HepG2 (cell line): ENCODE results near the gene OPRL1. TPM values are rescaled to one million over a fixed set of nuclear protein-coding genes. Genes with fewer than 3 reads are reported as not detected.

Source experiments
- GABPB1 ChIP-seq: IDR thresholded peaks from 2 replicates; pipeline ENCODE4 v1.6.1; 2016; ENCODE audit warnings: mild to moderate bottlenecking, missing genetic modification reagents, moderate library complexity, missing compliant biosample characterization
- ONECUT2 ChIP-seq: sonication (generic); formaldehyde crosslinking; IDR thresholded peaks from 2 replicates; pipeline ENCODE4 v1.4.0; 2020; ENCODE audit warnings: missing genetic modification reagents
- TBP ChIP-seq: sonication (generic); formaldehyde crosslinking; IDR thresholded peaks from 2 replicates; pipeline ENCODE4 v1.5.0; 2020; ENCODE audit warnings: missing genetic modification reagents
- ZNF354B ChIP-seq: sonication (generic); formaldehyde crosslinking; IDR thresholded peaks from 2 replicates; pipeline ENCODE4 v1.8.0; 2022; ENCODE audit warnings: mild to moderate bottlenecking, missing genetic modification reagents
- ZNF547 ChIP-seq: sonication (generic); formaldehyde crosslinking; IDR thresholded peaks from 2 replicates; pipeline ENCODE4 v1.5.1; 2020; ENCODE audit warnings: mild to moderate bottlenecking, missing genetic modification reagents
- ZNF572 ChIP-seq: sonication (generic); formaldehyde crosslinking; IDR thresholded peaks from 2 replicates; pipeline ENCODE4 v1.5.1; 2020; ENCODE audit warnings: mild to moderate bottlenecking, missing genetic modification reagents
- polyA plus RNA-seq, 8 experiments: library from polyadenylated mRNA; depleted of rRNA in 3 of 8; stranded (reverse) in 7 of 8; unstranded in 1 of 8; fragments of >200 nt; fragmentation: Illumina TruSeq in 4 of 8; extraction: Trizol in 4 of 8; gene quantifications; 2 replicates each; pipeline versions ENCODE4 v1.2.1 to v1.2.3, GENCODE V29; 2011 to 2016; ENCODE audit warnings: low read depth in 4 of 8, missing spikeins in 1 of 8, mixed read lengths in 1 of 8; ENCODE audit not compliant: insufficient read depth in 1 of 8
- total RNA-seq, 5 experiments: library from RNA; depleted of rRNA; stranded (reverse); fragments of >200 nt; fragmentation: Illumina TruSeq; extraction: Trizol; gene quantifications; 2 replicates each; pipeline ENCODE4 v1.2.3, GENCODE V29; 2016; ENCODE audit warnings: low read depth in 1 of 5
- TF ChIP-seq, protein P1 (sequence below): sonication (generic); formaldehyde crosslinking; IDR thresholded peaks from 2 replicates; pipeline ENCODE4 v1.4.0; 2020; ENCODE audit warnings: mild to moderate bottlenecking, missing genetic modification reagents
- TF ChIP-seq, protein P2 (sequence below): IDR thresholded peaks from 2 replicates; pipeline ENCODE4 v1.6.1; 2016; ENCODE audit warnings: control low read depth
- TF ChIP-seq, protein P3 (sequence below): sonication (generic); formaldehyde crosslinking; IDR thresholded peaks from 2 replicates; pipeline ENCODE4 v1.4.0; 2020; ENCODE audit warnings: missing genetic modification reagents
- TF ChIP-seq, protein P4 (sequence below): sonication (generic); formaldehyde crosslinking; IDR thresholded peaks from 2 replicates; pipeline ENCODE4 v1.5.0; 2020; ENCODE audit warnings: mild to moderate bottlenecking, missing genetic modification reagents, borderline replicate concordance
- TF ChIP-seq, protein P5 (sequence below), 2 experiments: sonication (generic) in 1 of 2; formaldehyde crosslinking in 1 of 2; IDR thresholded peaks; 2 replicates each; pipeline versions ENCODE4 v1.4.0 to v1.6.1; 2018 to 2020; ENCODE audit warnings: missing genetic modification reagents in 2 of 2, borderline replicate concordance in 1 of 2, low read depth in 1 of 2, mild to moderate bottlenecking in 1 of 2, missing biosample characterization in 1 of 2
- TF ChIP-seq, protein P6 (sequence below): sonication (generic); formaldehyde crosslinking; IDR thresholded peaks from 2 replicates; pipeline ENCODE4 v1.4.0; 2020; ENCODE audit warnings: missing genetic modification reagents, mild to moderate bottlenecking, borderline replicate concordance

Gene OPRL1
- total and polyA plus RNA-seq, 2 of the 13 experiments (the other 11 are each of a cell fraction or from before 2014, with no cell fraction given): 0.35 to 0.71 TPM

- TF ChIP-seq, protein P1, sequence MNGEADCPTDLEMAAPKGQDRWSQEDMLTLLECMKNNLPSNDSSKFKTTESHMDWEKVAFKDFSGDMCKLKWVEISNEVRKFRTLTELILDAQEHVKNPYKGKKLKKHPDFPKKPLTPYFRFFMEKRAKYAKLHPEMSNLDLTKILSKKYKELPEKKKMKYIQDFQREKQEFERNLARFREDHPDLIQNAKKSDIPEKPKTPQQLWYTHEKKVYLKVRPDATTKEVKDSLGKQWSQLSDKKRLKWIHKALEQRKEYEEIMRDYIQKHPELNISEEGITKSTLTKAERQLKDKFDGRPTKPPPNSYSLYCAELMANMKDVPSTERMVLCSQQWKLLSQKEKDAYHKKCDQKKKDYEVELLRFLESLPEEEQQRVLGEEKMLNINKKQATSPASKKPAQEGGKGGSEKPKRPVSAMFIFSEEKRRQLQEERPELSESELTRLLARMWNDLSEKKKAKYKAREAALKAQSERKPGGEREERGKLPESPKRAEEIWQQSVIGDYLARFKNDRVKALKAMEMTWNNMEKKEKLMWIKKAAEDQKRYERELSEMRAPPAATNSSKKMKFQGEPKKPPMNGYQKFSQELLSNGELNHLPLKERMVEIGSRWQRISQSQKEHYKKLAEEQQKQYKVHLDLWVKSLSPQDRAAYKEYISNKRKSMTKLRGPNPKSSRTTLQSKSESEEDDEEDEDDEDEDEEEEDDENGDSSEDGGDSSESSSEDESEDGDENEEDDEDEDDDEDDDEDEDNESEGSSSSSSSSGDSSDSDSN: peak; percentile 17
- TF ChIP-seq TBP (CRISPR knock-in tag): no peak
- 0 out of 2 replicates have a peak, but pooled peaks have one; percentile 2 for TF ChIP-seq ZNF547 (CRISPR knock-in tag)
- TF ChIP-seq, protein P2, sequence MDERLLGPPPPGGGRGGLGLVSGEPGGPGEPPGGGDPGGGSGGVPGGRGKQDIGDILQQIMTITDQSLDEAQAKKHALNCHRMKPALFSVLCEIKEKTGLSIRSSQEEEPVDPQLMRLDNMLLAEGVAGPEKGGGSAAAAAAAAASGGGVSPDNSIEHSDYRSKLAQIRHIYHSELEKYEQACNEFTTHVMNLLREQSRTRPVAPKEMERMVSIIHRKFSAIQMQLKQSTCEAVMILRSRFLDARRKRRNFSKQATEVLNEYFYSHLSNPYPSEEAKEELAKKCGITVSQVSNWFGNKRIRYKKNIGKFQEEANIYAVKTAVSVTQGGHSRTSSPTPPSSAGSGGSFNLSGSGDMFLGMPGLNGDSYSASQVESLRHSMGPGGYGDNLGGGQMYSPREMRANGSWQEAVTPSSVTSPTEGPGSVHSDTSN (CRISPR knock-in tag): peak; percentile 19; the same call in 1 of the 2 replicates
- TF ChIP-seq GABPB1 (CRISPR knock-in tag): peak; percentile 30; the same call in 1 of the 2 replicates
- TF ChIP-seq ONECUT2 (CRISPR knock-in tag): no peak
- TF ChIP-seq ZNF572: 0 out of 2 replicates have a peak, but pooled peaks have one; percentile 2
- TF ChIP-seq, protein P3, sequence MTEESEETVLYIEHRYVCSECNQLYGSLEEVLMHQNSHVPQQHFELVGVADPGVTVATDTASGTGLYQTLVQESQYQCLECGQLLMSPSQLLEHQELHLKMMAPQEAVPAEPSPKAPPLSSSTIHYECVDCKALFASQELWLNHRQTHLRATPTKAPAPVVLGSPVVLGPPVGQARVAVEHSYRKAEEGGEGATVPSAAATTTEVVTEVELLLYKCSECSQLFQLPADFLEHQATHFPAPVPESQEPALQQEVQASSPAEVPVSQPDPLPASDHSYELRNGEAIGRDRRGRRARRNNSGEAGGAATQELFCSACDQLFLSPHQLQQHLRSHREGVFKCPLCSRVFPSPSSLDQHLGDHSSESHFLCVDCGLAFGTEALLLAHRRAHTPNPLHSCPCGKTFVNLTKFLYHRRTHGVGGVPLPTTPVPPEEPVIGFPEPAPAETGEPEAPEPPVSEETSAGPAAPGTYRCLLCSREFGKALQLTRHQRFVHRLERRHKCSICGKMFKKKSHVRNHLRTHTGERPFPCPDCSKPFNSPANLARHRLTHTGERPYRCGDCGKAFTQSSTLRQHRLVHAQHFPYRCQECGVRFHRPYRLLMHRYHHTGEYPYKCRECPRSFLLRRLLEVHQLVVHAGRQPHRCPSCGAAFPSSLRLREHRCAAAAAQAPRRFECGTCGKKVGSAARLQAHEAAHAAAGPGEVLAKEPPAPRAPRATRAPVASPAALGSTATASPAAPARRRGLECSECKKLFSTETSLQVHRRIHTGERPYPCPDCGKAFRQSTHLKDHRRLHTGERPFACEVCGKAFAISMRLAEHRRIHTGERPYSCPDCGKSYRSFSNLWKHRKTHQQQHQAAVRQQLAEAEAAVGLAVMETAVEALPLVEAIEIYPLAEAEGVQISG (CRISPR knock-in tag): 0 out of 2 replicates have a peak, but pooled peaks have one; percentile 3
- TF ChIP-seq, protein P4, sequence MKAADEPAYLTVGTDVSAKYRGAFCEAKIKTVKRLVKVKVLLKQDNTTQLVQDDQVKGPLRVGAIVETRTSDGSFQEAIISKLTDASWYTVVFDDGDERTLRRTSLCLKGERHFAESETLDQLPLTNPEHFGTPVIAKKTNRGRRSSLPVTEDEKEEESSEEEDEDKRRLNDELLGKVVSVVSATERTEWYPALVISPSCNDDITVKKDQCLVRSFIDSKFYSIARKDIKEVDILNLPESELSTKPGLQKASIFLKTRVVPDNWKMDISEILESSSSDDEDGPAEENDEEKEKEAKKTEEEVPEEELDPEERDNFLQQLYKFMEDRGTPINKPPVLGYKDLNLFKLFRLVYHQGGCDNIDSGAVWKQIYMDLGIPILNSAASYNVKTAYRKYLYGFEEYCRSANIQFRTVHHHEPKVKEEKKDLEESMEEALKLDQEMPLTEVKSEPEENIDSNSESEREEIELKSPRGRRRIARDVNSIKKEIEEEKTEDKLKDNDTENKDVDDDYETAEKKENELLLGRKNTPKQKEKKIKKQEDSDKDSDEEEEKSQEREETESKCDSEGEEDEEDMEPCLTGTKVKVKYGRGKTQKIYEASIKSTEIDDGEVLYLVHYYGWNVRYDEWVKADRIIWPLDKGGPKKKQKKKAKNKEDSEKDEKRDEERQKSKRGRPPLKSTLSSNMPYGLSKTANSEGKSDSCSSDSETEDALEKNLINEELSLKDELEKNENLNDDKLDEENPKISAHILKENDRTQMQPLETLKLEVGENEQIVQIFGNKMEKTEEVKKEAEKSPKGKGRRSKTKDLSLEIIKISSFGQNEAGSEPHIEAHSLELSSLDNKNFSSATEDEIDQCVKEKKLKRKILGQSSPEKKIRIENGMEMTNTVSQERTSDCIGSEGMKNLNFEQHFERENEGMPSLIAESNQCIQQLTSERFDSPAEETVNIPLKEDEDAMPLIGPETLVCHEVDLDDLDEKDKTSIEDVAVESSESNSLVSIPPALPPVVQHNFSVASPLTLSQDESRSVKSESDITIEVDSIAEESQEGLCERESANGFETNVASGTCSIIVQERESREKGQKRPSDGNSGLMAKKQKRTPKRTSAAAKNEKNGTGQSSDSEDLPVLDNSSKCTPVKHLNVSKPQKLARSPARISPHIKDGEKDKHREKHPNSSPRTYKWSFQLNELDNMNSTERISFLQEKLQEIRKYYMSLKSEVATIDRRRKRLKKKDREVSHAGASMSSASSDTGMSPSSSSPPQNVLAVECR (CRISPR knock-in tag): 0 out of 2 replicates have a peak, but pooled peaks have one; percentile 16
- TF ChIP-seq, protein P5, sequence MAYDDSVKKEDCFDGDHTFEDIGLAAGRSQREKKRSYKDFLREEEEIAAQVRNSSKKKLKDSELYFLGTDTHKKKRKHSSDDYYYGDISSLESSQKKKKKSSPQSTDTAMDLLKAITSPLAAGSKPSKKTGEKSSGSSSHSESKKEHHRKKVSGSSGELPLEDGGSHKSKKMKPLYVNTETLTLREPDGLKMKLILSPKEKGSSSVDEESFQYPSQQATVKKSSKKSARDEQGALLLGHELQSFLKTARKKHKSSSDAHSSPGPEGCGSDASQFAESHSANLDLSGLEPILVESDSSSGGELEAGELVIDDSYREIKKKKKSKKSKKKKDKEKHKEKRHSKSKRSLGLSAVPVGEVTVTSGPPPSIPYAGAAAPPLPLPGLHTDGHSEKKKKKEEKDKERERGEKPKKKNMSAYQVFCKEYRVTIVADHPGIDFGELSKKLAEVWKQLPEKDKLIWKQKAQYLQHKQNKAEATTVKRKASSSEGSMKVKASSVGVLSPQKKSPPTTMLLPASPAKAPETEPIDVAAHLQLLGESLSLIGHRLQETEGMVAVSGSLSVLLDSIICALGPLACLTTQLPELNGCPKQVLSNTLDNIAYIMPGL (CRISPR knock-in tag; IDR thresholded peaks at IDR 0.05; ENCODE audit: borderline replicate concordance in 1 of 2, low read depth in 1 of 2): 0 out of 4 replicates have a peak, but pooled peaks of 1 of the 2 experiments have one; percentile 3
- TF ChIP-seq, protein P6, sequence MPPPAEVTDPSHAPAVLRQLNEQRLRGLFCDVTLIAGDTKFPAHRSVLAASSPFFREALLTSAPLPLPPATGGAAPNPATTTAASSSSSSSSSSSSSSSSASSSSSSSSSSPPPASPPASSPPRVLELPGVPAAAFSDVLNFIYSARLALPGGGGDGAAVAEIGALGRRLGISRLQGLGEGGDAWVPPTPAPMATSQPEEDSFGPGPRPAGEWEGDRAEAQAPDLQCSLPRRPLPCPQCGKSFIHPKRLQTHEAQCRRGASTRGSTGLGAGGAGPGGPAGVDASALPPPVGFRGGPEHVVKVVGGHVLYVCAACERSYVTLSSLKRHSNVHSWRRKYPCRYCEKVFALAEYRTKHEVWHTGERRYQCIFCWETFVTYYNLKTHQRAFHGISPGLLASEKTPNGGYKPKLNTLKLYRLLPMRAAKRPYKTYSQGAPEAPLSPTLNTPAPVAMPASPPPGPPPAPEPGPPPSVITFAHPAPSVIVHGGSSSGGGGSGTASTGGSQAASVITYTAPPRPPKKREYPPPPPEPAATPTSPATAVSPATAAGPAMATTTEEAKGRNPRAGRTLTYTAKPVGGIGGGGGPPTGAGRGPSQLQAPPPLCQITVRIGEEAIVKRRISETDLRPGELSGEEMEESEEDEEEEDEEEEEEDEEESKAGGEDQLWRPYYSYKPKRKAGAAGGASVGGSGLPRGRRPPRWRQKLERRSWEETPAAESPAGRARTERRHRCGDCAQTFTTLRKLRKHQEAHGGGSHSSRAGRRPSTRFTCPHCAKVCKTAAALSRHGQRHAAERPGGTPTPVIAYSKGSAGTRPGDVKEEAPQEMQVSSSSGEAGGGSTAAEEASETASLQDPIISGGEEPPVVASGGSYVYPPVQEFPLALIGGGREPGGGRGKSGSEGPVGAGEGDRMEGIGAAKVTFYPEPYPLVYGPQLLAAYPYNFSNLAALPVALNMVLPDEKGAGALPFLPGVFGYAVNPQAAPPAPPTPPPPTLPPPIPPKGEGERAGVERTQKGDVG: 0 out of 2 replicates have a peak, but pooled peaks have one; percentile 37
- TF ChIP-seq ZNF354B (CRISPR knock-in tag): no peak
Observed at GRCh38 chr20:64069209-64069613, 10.7 kb upstream of the OPRL1 start (continued).
